ENCODE results near the gene UBE2D2.

UBE2D2 gene

GRCh38 chr5:139668924-139669661, 108.0 kb downstream of the UBE2D2 start:
- Histone ChIP-seq H3K9me3 (ENCODE audit: low read length) (no peaks in the 10 kb centered on the region), H3K9ac (ENCODE audit: low read length) (peak overlapping the region; percentile 95), H3K36me3 (ENCODE audit: insufficient read depth, low read length) (peaks cover 13% of the 10 kb centered on the region; the same call in 1 of the 2 replicates), H3K4me3 (ENCODE audit: low read depth, low read length, poor library complexity, severe bottlenecking) (peak overlapping the region; percentile 68), H3K27ac (ENCODE audit: low read depth, low read length, poor library complexity, severe bottlenecking) (peak overlapping the region; percentile 97), H2AFZ (ENCODE audit: low read length) (no peak overlapping the region), H4K20me1 (ENCODE audit: insufficient read depth, low read length) (no peaks in the 10 kb centered on the region), H3K9me2 (ENCODE audit: low read depth, low read length) (no peaks in the 10 kb centered on the region), H3F3A (ENCODE audit: insufficient read depth, low read length) (no peaks in the 10 kb centered on the region), H3K27me3 (ENCODE audit: insufficient read depth, low read length) (no peaks in the 10 kb centered on the region), H3K4me1 (ENCODE audit: insufficient read depth, low read length, severe bottlenecking) (peaks cover 100% of the 10 kb centered on the region), H3K4me2 (ENCODE audit: low read length) (peak overlapping the region; percentile 96), H3K79me2 (ENCODE audit: insufficient read depth, low read length) (peaks cover 40% of the 10 kb centered on the region)
- TF ChIP-seq EZH2 (IDR thresholded peaks at IDR 0.05; ENCODE audit: borderline replicate concordance, low read length): no peak
- TF ChIP-seq, protein P1, sequence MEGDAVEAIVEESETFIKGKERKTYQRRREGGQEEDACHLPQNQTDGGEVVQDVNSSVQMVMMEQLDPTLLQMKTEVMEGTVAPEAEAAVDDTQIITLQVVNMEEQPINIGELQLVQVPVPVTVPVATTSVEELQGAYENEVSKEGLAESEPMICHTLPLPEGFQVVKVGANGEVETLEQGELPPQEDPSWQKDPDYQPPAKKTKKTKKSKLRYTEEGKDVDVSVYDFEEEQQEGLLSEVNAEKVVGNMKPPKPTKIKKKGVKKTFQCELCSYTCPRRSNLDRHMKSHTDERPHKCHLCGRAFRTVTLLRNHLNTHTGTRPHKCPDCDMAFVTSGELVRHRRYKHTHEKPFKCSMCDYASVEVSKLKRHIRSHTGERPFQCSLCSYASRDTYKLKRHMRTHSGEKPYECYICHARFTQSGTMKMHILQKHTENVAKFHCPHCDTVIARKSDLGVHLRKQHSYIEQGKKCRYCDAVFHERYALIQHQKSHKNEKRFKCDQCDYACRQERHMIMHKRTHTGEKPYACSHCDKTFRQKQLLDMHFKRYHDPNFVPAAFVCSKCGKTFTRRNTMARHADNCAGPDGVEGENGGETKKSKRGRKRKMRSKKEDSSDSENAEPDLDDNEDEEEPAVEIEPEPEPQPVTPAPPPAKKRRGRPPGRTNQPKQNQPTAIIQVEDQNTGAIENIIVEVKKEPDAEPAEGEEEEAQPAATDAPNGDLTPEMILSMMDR (IDR thresholded peaks at IDR 0.05; ENCODE audit: low read length): no peak

GRCh38 chr5:139669662-139670368, 108.7 kb downstream of the UBE2D2 start:
- Histone ChIP-seq H4K20me1 (ENCODE audit: insufficient read depth, low read length) (no peaks in the 10 kb centered on the region), H3K4me2 (ENCODE audit: low read length) (peak overlapping the region; percentile 96), H3K36me3 (ENCODE audit: insufficient read depth, low read length) (peaks cover 13% of the 10 kb centered on the region; the same call in 1 of the 2 replicates), H3K4me1 (ENCODE audit: insufficient read depth, low read length, severe bottlenecking) (peaks cover 97% of the 10 kb centered on the region), H3K9me2 (ENCODE audit: low read depth, low read length) (no peaks in the 10 kb centered on the region), H3K79me2 (ENCODE audit: insufficient read depth, low read length) (peaks cover 41% of the 10 kb centered on the region), H2AFZ (ENCODE audit: low read length) (no peak overlapping the region), H3K27ac (ENCODE audit: low read depth, low read length, poor library complexity, severe bottlenecking) (peak overlapping the region; percentile 97), H3K4me3 (ENCODE audit: low read depth, low read length, poor library complexity, severe bottlenecking) (peak overlapping the region; percentile 68), H3K9me3 (ENCODE audit: low read length) (no peaks in the 10 kb centered on the region), H3F3A (ENCODE audit: insufficient read depth, low read length) (no peaks in the 10 kb centered on the region), H3K9ac (ENCODE audit: low read length) (peak overlapping the region; percentile 95), H3K27me3 (ENCODE audit: insufficient read depth, low read length) (no peaks in the 10 kb centered on the region)
- no peak for TF ChIP-seq EZH2 (IDR thresholded peaks at IDR 0.05; ENCODE audit: borderline replicate concordance, low read length)
- TF ChIP-seq, protein P1 (IDR thresholded peaks at IDR 0.05; ENCODE audit: low read length): no peak

- H3K27ac ChIP-seq (ENCODE audit: low read depth, low read length, poor library complexity, severe bottlenecking): peak overlapping the region; percentile 97
- peaks cover 9% of the 10 kb centered on the region; the same call in 1 of the 2 replicates for H3K36me3 ChIP-seq (ENCODE audit: insufficient read depth, low read length)
- TF ChIP-seq, protein P1 (IDR thresholded peaks at IDR 0.05; ENCODE audit: low read length): peak; percentile 68
- TF ChIP-seq EZH2 (IDR thresholded peaks at IDR 0.05; ENCODE audit: borderline replicate concordance, low read length): no peak
- peak overlapping the region; percentile 68 for H3K4me3 ChIP-seq (ENCODE audit: low read depth, low read length, poor library complexity, severe bottlenecking)
- peaks cover 41% of the 10 kb centered on the region for H3K79me2 ChIP-seq (ENCODE audit: insufficient read depth, low read length)
- peak overlapping the region; percentile 95 for H3K9ac ChIP-seq (ENCODE audit: low read length)
- no peaks in the 10 kb centered on the region for H3K9me2 ChIP-seq (ENCODE audit: low read depth, low read length)
- no peaks in the 10 kb centered on the region for H3F3A ChIP-seq (ENCODE audit: insufficient read depth, low read length)
- H2AFZ ChIP-seq (ENCODE audit: low read length): no peak overlapping the region
- H3K27me3 ChIP-seq (ENCODE audit: insufficient read depth, low read length): no peaks in the 10 kb centered on the region
- H4K20me1 ChIP-seq (ENCODE audit: insufficient read depth, low read length): no peaks in the 10 kb centered on the region
- peak overlapping the region; percentile 96 for H3K4me2 ChIP-seq (ENCODE audit: low read length)
- H3K9me3 ChIP-seq (ENCODE audit: low read length): no peaks in the 10 kb centered on the region
- H3K4me1 ChIP-seq (ENCODE audit: insufficient read depth, low read length, severe bottlenecking): peaks cover 95% of the 10 kb centered on the region
These were observed 109.4 kb downstream of the UBE2D2 start for GRCh38 chr5:139670369-139671095.
